ENCODE data around the gene IGFBP2.

The IGFBP2 gene

GRCh38 chr2:216696751-216697560, 63.7 kb downstream of the IGFBP2 start:
- intact Hi-C loops (cut with DNase I), result loop anchor here (5.0 to 10.0 kb wide), 3 partner anchors 368 to 1015 kb away; no protein-coding TSS in a partner anchor
- DNase-seq, result no peak

DNA sequence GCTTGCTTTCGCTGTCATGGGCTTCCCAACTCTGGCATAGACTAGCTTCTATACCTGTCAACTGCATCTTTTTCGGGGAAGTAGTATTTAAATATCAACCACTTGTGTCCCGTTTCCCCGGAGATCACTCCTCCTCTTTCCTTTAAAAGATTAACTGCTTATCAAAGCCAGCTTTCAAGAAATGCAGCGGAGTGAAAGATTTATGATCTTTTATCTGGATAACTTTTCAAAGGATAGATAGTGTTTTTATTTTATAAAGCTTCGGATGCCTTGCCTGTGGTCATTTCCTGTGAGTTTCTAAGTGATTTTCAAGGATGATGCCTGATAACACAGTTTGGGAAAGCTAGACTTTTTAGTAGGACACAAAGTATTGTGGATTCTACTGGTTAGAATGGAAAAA, 65.1 kb downstream of the IGFBP2 start:
- DNase-seq, result no peak
- intact Hi-C loops (cut with DNase I), result loop anchor here (5.0 to 10.0 kb wide), 3 partner anchors 367 to 1014 kb away; no protein-coding TSS in a partner anchor

DNA sequence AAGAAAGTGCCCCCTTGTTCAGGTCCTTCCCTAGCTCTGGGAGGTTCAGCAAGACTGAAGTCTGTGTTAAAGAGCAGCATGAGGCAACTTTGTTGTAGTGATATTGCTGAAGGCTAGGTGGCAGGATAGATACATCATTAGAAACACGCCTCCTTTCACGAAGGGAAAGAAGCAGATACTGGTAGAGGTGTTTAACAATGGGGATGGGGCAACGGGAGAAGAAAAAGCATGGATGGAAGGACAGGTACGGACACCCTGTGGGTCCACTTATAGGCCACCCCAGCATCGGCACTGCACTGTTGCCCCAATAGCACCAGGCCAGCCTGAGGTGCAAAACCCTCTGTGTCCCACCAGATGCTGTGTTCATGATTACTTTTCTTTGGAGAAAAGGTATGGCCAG, 65.7 kb downstream of the IGFBP2 start:
- intact Hi-C loops (cut with DNase I), result loop anchor here (1.0 to 10.0 kb wide), 4 partner anchors 366 to 1013 kb away; no protein-coding TSS in a partner anchor
- no peak for DNase-seq

DNA sequence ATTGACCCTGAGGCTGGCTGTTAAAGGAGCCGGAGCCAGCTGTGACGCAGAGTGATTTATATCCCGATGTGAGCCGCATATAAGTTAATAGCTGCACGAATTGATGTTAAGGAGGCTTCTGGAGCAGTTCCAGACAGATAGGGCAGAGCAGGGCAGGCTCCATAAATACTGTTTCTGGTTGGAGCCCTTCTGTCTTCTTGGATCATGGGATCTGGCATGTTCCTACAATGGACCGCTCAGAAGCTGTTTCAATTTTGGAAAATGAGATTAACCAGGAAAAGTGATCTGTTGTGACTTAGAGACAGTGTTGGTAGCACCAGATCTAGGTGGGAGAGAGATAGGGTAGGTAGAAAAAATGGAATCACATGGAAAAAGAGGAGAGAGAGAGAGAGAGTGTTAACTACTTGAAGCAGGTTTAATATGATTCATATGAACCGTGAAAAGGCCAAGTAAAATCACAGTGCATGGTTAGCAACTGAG, 66.9 kb downstream of the IGFBP2 start:
- DNase-seq, result no peak
- intact Hi-C loops (cut with DNase I), result no loop called here

DNA sequence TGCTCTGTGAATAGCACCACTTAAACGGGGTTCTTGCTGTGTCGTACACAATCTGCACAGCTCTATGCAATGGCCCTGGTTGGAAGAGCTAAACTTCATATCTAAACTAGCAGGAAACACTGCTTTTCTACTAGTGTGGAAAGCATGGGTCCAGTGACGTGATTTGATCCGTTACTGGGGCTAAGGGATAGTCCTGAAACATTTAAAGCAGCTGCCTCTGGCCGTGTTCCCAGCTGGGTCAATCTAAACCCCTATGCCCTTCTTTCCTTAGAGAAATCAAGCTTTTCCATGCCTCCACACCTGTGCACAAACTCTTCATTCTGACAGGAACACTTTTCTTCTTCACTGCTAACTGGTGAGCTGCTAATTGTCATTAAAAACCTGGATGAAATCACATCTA, 67.6 kb downstream of the IGFBP2 start:
- no peak for DNase-seq
- intact Hi-C loops (cut with DNase I), result no loop called here

DNA sequence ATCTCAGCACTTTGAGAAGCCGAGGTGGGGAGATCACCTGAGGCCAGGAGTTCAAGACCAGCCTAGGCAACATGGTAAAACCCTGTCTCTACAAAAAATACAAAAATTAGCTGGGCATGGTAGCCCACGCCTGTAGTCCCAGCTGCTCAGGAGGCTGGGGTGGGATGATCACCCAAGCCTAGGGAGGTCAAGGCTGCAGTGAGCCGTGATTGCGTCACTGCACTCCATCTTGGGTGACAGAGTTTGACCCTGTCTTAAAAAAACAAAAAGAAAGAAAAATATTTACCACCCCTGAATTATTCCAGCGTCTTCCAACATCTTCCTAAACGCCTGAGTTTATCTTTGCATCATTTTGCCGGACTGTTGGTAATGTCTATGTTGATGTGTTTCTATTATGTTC, 68.3 kb downstream of the IGFBP2 start:
- DNase-seq, result no peak
- intact Hi-C loops (cut with DNase I), result no loop called here

- no peak for DNase-seq
- intact Hi-C loops (cut with DNase I), result no loop called here
Measured at GRCh38 chr2:216702756-216703155, 69.5 kb downstream of the IGFBP2 start.

- DNase-seq, result no peak
- intact Hi-C loops (cut with DNase I), result no loop called here
Measured at GRCh38 chr2:216710551-216711301, 77.5 kb downstream of the IGFBP2 start.

DNA sequence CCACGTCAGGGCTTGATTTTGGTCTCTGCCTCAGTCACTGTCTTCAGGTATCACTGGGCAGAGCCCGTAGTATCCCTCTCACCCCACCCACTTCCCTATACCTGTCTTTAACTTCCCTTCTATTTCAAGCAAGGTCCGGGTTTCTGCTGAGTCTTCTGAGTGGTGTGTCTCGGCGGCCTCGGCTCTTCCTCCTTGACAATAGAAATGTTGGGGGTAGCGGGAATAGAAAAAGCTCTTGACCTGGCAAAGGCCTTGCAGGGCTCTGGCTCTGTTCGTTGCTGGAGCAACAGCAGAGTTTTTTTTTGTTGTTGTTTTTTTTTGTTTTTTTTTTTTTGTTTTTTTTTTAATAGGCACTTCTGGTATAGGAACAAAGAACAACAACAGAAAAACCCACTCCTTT, 78.1 kb downstream of the IGFBP2 start:
- intact Hi-C loops (cut with DNase I), result no loop called here
- DNase-seq, result no peak

- intact Hi-C loops (cut with DNase I), result no loop called here
- peak in 2 of 10 donors; percentile 44 to 81 for DNase-seq
Measured at GRCh38 chr2:216713691-216714336, 80.6 kb downstream of the IGFBP2 start.
